ENCODE results near the gene PKMYT1.
A peak's percentile ranks its signal among the peaks of the same experiment; 100 is the strongest.
"Not testable (repeated sequence)": the region's sequence is repeated elsewhere in the genome, so short reads cannot be mapped to it uniquely, and the experiment has no call there.

PKMYT1 gene

DNA sequence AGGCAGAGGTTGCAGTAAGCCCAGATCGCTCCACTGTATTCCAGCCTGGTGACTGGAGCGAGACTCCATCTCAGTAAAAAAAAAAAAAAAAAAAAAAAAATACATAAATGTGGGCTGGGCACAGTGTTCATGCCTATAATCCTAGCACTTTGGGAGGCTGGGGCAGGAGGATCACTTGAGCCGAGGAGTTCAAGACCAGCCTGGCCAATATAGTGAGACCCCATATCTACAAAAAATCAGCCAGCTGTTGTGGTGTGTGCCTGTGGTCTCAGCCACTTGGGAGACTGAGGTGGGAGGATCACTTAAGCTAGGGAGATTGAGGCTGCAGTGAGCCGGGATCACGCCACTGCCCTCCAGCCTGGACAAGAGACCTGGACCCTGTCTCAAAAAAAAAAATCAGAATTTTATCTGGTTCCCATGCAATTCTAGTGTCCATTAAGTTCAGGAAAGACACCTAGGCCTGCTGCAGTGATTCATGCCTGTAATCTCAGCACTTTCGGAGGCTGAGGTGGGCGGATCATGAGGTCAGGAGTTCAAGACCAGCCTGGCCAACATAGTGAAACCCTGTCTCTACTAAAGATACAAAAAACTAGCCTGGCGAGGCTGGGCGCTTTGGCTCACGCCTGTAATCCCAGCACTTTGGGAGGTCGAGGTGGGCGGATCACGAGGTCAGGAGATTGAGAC is 48.9 kb downstream of the PKMYT1 start:
- not testable (repeated sequence) for DNase-seq

DNA sequence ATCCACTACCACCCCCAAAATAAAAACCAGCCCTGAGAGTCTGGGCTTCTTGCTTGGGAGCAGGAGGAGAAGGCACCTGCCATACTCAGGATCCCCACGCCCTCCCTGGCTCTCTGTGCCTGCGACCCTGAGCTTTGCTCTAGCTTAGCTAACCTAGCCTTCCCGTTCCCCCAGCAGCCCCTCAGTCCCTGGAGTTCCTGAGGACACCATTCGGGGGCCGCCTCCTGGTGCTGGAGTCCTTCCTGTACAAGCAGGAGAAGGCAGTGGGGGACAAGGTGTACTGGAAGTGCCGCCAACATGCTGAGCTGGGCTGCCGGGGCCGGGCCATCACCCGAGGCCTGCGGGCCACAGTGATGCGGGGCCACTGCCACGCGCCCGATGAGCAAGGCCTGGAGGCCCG is 50.0 kb downstream of the PKMYT1 start:
- no peak for DNase-seq

DNA sequence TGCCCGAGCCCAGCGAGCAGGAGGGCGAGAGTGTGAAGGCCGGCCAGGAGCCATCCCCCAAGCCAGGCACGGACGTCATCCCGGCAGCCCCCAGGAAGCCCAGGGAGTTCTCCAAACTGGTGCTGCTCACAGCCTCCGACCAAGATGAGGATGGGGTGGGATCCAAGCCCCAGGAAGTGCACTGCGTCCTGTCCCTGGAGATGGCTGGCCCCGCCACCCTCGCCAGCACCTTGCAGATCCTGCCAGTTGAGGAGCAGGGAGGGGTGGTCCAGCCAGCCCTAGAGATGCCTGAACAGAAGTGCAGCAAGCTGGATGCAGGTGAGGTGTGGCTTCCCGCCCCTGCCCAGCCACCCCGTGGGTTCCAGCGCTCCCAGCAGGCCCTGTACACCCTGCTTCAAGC is 50.6 kb downstream of the PKMYT1 start:
- DNase-seq, result no peak

DNA sequence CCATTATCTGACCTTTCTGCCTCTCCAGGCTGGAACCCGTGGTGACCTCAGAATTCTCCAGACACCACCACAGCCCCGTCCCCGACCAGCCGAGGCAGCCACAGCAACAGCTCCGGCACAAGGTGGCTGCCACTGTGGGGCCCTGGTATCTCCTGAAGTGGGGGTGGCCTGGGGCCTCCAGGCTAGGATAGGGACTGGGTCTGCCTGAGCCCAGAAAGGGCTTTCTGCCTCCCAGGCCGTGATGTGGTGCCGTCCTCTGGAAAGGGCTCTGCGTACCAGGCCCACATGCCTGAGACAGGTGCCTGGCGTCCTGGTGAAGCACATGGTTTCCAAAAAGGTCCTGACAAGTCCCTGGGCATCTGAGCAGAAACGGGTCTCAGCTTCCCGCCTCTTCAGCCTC is 51.5 kb downstream of the PKMYT1 start:
- DNase-seq, result no peak

DNA sequence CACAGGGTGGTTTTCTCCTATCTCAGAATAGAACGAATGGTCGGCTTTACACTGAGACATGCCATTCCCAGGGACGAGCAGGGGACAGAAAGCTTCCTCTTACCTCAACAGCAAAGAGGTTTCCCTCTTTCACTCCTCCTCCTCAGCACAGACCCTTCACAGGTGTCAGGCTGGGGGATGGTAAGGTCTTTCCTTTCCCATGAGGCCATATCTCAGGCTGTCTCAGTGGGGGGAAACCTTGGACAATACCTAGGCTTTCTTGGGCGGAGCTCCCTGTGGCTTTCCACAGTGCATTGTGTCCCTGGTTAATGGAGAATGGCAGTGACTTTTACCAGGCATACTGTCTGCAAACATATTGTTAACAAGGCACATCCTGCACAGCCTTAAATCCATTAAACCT is 52.1 kb downstream of the PKMYT1 start:
- not testable (repeated sequence) for DNase-seq

DNA sequence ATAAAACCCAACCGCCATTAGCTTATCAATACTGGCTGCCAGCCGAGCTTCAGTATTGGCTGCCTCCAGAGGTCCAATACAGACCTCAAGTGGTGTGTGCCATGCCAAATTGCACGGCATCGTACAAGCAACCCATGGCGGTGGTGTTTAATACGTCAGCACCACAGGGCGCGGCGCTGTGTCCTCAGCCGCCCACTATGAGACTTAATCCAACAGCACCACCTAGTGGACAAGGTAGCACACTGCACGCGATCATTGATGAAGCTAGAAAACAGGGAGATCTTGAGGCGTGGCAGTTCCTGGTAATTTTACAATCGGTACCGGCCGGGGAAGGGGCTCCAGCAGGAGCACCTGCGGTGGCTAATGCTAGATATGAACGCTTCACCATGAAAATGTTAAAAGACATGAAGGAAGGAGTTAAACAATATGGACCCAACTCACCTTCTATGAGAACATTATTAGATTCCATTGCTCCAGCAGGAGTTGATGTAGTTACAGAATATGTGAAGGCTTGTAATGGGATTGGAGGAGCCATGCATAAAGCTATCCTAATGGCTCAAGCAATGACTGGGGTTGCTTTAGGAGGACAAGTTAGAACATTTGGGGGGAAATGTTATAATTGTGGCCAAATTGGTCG is 53.1 kb downstream of the PKMYT1 start:
- peak; percentile 93 to 97 (median 94) for DNase-seq

DNA sequence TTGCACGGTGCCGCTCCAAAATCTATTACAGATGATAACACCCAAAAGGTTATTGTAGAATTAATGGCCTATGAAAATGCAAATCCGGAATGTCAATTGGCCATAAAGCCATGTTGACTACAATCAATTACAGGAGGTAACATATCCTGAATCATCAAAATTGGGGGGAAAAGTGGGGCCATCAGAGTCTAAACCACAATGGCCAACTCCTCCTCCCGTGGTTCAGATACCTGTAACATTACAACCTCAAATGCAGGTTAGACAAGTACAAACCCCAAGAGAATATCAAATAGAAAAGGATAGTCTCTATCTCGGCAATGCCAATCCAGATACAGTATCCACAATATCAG is 53.6 kb downstream of the PKMYT1 start:
- no peak for DNase-seq

DNA sequence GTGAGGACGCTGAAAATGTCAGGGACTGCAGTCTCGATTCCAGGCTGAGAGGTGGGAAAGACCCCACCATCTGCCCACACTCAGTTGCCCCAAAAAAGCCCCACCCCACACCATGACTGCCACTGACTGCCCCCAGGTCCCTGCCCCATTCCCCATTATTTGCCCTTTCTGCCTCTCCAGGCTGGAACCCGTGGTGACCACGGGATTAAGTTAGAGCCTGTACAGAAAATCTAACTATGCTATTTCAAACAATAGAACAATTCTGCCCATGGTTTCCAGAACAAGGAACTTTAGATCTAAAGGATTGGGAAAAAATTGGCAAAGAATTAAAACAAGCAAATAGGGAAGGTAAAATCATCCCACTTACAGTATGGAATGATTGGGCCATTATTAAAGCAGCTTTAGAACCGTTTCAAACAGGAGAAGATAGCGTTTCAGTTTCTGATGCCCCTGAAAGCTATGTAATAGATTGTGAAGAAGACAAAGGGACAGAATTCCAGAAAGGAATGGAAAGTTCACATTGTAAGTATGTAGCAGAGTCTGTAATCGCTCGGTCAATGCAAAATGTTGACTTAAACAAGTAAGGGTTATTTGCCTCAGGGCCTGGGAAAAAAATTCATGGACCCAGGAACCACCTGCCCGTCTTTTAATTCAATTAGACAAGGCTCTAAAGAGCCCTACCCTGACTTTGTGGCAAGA is 54.1 kb downstream of the PKMYT1 start:
- no peak for DNase-seq

DNA sequence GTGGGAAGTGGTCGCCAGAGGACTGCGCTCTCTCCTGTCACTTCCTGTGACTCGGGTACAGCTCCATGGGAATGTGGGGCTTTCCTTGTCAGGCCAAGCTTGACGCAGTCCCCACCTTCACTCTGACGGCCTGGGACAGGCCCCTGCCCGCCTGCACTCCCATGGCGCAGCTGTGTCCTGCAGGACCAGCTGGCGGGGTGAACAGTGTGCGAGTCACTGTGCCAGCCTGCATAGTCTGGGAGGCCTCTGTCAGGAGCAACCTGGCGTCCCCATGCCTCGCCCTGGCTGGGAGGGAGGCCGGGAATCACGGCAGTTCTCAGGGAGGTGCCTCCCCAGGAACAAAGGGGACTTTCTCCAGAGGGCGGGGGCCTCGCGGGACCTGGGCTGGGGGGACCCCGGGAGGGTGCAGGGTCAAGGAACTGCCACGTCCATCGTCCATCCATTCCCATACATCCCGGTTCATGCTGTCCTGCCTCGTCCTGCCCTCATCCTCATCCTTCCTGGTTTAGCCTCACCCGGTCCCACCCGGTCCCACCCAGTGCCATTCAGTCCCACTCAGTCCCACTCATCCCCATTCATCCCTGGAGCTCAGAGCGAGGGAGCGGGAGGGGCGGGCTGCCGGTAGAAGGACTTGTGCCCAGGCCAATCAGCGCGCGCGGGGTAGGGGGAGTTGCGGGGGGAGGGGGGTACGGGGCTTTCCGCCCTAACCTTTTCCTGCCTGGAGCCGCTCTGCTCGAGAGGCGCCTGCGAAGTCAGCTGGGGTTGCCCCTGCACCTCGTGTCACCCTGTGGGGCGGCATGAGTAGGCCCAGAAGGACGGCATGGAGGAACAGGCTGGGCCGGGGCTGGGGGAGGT is 55.1 kb downstream of the PKMYT1 start:
- no peak for DNase-seq

DNA sequence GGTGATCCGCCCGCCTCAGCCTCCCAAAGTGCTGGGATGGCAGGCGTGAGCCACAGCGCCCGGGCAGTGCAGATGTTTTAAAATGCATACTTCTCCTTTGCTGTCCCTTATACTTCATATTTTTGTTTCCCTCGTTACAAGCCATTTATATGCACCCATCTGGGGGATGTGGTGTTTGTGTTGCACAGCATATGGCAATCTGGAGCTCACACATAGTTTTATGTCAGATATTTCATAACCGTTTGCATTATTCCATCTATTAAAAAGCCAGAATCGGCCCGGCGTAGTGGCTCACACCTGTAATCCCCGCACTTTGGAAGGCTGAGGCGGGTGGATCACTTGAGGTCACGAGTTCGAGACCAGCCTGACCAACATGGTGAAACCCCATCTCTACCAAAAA is 56.8 kb downstream of the PKMYT1 start:
- no peak for DNase-seq

Data from suppressor macrophage (primary cell).